H9 (cell line): Measurements from ENCODE around the gene CMTM4. TPM values are rescaled to one million over a fixed set of nuclear protein-coding genes. Genes with fewer than 3 reads are reported as not detected.

ENCODE experiments used
- DNase-seq: peaks from one replicate; pipeline ENCODE4 v3.0.0-alpha.2; 2017
- H2AFZ ChIP-seq: one replicate; pipeline ENCODE4 v1.6.1; 2013; ENCODE audit warnings: mild to moderate bottlenecking, low read length, control low read depth, moderate library complexity
- H2AK5ac ChIP-seq: 2 replicates; pipeline ENCODE4 v1.6.1; 2013; ENCODE audit warnings: low read length, control low read depth, mixed read lengths; ENCODE audit not compliant: insufficient read length
- H2BK120ac ChIP-seq: one replicate; pipeline ENCODE4 v1.6.1; 2013; ENCODE audit warnings: low read depth, mild to moderate bottlenecking, low read length, control low read depth, inconsistent platforms; ENCODE audit not compliant: poor library complexity, severe bottlenecking
- H2BK12ac ChIP-seq: 2 replicates; pipeline ENCODE4 v1.6.1; 2013; ENCODE audit warnings: low read length, control low read depth, mixed read lengths, low read depth; ENCODE audit not compliant: insufficient read length
- H2BK15ac ChIP-seq: 2 replicates; pipeline ENCODE4 v1.6.1; 2013; ENCODE audit warnings: low read depth, low read length, control low read depth
- H2BK20ac ChIP-seq: one replicate; pipeline ENCODE4 v1.6.1; 2013; ENCODE audit warnings: low read depth, mild to moderate bottlenecking, low read length, control low read depth, inconsistent platforms; ENCODE audit not compliant: poor library complexity, severe bottlenecking
- H2BK5ac ChIP-seq: 2 replicates; pipeline ENCODE4 v1.6.1; 2013; ENCODE audit warnings: low read length, control low read depth, mixed read lengths; ENCODE audit not compliant: insufficient read length
- H3K14ac ChIP-seq: 2 replicates; pipeline ENCODE4 v1.6.1; 2013; ENCODE audit warnings: low read length, control low read depth; ENCODE audit not compliant: insufficient read depth
- H3K18ac ChIP-seq: 2 replicates; pipeline ENCODE4 v1.6.1; 2013; ENCODE audit warnings: low read depth, mild to moderate bottlenecking, mixed read lengths, low read length, control low read depth; ENCODE audit not compliant: insufficient read length
- H3K23ac ChIP-seq: 2 replicates; pipeline ENCODE4 v1.6.1; 2013; ENCODE audit warnings: low read length, control low read depth, mixed read lengths, low read depth; ENCODE audit not compliant: insufficient read length
- H3K23me2 ChIP-seq: 2 replicates; pipeline ENCODE4 v1.6.1; 2013; ENCODE audit warnings: low read depth, mild to moderate bottlenecking, mixed read lengths, low read length, control low read depth; ENCODE audit not compliant: insufficient read length, poor library complexity, severe bottlenecking
- H3K27ac ChIP-seq: 2 replicates; pipeline ENCODE4 v1.5.1; 2013; ENCODE audit warnings: low read length, control low read depth, mixed read lengths, low read depth; ENCODE audit not compliant: insufficient read length
- H3K27me3 ChIP-seq: 2 replicates; pipeline ENCODE4 v1.6.1; 2013; ENCODE audit warnings: low read length, control low read depth, inconsistent platforms; ENCODE audit not compliant: insufficient read depth
- H3K4ac ChIP-seq: 2 replicates; pipeline ENCODE4 v1.6.1; 2013; ENCODE audit warnings: low read depth, mild to moderate bottlenecking, control low read depth, inconsistent platforms, low read length, moderate library complexity
- H3K4me1 ChIP-seq: 2 replicates; pipeline ENCODE4 v1.6.1; 2013; ENCODE audit warnings: low read length, control low read depth, inconsistent platforms; ENCODE audit not compliant: insufficient read depth
- H3K4me2 ChIP-seq: 2 replicates; pipeline ENCODE4 v1.6.1; 2013; ENCODE audit warnings: low read length, control low read depth, mixed read lengths; ENCODE audit not compliant: insufficient read length, insufficient read depth
- H3K56ac ChIP-seq: 2 replicates; pipeline ENCODE4 v1.6.1; 2013; ENCODE audit warnings: low read depth, mild to moderate bottlenecking, mixed read lengths, low read length, control low read depth; ENCODE audit not compliant: insufficient read length
- H3K79me1 ChIP-seq: 2 replicates; pipeline ENCODE4 v1.6.1; 2013; ENCODE audit warnings: low read depth, mild to moderate bottlenecking, moderate library complexity, low read length, control low read depth, inconsistent platforms; ENCODE audit not compliant: insufficient read depth, poor library complexity, severe bottlenecking
- H3K79me2 ChIP-seq: 2 replicates; pipeline ENCODE4 v1.6.1; 2013; ENCODE audit warnings: low read length, control low read depth, inconsistent platforms; ENCODE audit not compliant: insufficient read depth
- H3K9ac ChIP-seq: 2 replicates; pipeline ENCODE4 v1.6.1; 2013; ENCODE audit warnings: low read length, control low read depth, mixed read lengths; ENCODE audit not compliant: insufficient read length; ENCODE audit errors: extremely low read depth
- H3K9me3 ChIP-seq: one replicate; pipeline ENCODE4 v1.6.1; 2013; ENCODE audit warnings: low read depth, low read length, inconsistent platforms; ENCODE audit not compliant: control insufficient read depth
- H3T11ph ChIP-seq: one replicate; pipeline ENCODE4 v1.6.1; 2013; ENCODE audit warnings: mild to moderate bottlenecking, low read length, control low read depth, inconsistent platforms
- H4K20me1 ChIP-seq: one replicate; pipeline ENCODE4 v1.6.1; 2013; ENCODE audit not compliant: control insufficient read depth, insufficient read length, insufficient read depth
- H4K5ac ChIP-seq: 2 replicates; pipeline ENCODE4 v1.6.1; 2013; ENCODE audit warnings: low read depth, mild to moderate bottlenecking, mixed read lengths, low read length, control low read depth; ENCODE audit not compliant: insufficient read length
- H4K8ac ChIP-seq: replicated peaks from 2 replicates; pipeline ENCODE4 v1.6.1; 2013; ENCODE audit warnings: low read length, control low read depth, mixed read lengths, low read depth; ENCODE audit not compliant: insufficient read length
- H4K91ac ChIP-seq: 2 replicates; pipeline ENCODE4 v1.6.1; 2013; ENCODE audit warnings: low read depth, mild to moderate bottlenecking, moderate library complexity, mixed read lengths, low read length, control low read depth; ENCODE audit not compliant: insufficient read length
- H3K27ac Mint-ChIP-seq, 3 experiments: 2 replicates in 2 of 3; 3 replicates in 1 of 3; pipeline ENCODE4 v1.8.0; 2020 to 2021; ENCODE audit warnings: mixed read lengths in 3 of 3, mild to moderate bottlenecking in 1 of 3, moderate library complexity in 1 of 3
- H3K27me3 Mint-ChIP-seq: 2 replicates; pipeline ENCODE4 v1.8.0; 2021; ENCODE audit warnings: low read depth, mild to moderate bottlenecking, moderate library complexity, mixed read lengths
- H3K36me3 Mint-ChIP-seq, 3 experiments: 2 replicates in 2 of 3; 3 replicates in 1 of 3; pipeline ENCODE4 v1.8.0; 2020 to 2021; ENCODE audit warnings: low read depth in 3 of 3, mixed read lengths in 3 of 3; ENCODE audit not compliant: insufficient read depth in 1 of 3
- H3K4me1 Mint-ChIP-seq, 2 experiments: 2 replicates each; pipeline ENCODE4 v1.8.0; 2020; ENCODE audit warnings: mixed read lengths in 2 of 2
- H3K4me3 Mint-ChIP-seq, 2 experiments: 2 replicates in 1 of 2; 3 replicates in 1 of 2; pipeline ENCODE4 v1.8.0; 2020 to 2021; ENCODE audit warnings: mild to moderate bottlenecking in 2 of 2, mixed read lengths in 2 of 2, moderate library complexity in 1 of 2
- H3K9me3 Mint-ChIP-seq, 2 experiments: 2 replicates in 1 of 2; 3 replicates in 1 of 2; pipeline ENCODE4 v1.8.0; 2020; ENCODE audit warnings: mild to moderate bottlenecking in 2 of 2, mixed read lengths in 2 of 2, moderate library complexity in 1 of 2
- WGBS: extraction: QIAGEN DNeasy Blood & Tissue Kit; methylation state at CpG from one replicate; pipeline ENCODE4 v1.1.7; 2013; ENCODE audit warnings: missing lambda C conversion rate, low lambda C conversion rate, mixed read lengths; ENCODE audit not compliant: insufficient read length; ENCODE audit errors: extremely low coverage; 5-methylcytosine and 5-hydroxymethylcytosine counted together
- total RNA-seq: library from RNA; stranded (reverse); gene quantifications from 2 replicates; pipeline ENCODE4 v1.2.1, GENCODE V29; 2021
- TF ChIP-seq, protein P1 (sequence below): fragments of 200-600 bp; sonication (generic); conservative IDR thresholded peaks from 3 replicates; pipeline ENCODE4 v1.8.0; 2021; ENCODE audit warnings: antibody characterized with exemption, mild to moderate bottlenecking

Gene CMTM4
- total RNA-seq, 1 experiment from 2014 or later = 40.5 TPM

DNA sequence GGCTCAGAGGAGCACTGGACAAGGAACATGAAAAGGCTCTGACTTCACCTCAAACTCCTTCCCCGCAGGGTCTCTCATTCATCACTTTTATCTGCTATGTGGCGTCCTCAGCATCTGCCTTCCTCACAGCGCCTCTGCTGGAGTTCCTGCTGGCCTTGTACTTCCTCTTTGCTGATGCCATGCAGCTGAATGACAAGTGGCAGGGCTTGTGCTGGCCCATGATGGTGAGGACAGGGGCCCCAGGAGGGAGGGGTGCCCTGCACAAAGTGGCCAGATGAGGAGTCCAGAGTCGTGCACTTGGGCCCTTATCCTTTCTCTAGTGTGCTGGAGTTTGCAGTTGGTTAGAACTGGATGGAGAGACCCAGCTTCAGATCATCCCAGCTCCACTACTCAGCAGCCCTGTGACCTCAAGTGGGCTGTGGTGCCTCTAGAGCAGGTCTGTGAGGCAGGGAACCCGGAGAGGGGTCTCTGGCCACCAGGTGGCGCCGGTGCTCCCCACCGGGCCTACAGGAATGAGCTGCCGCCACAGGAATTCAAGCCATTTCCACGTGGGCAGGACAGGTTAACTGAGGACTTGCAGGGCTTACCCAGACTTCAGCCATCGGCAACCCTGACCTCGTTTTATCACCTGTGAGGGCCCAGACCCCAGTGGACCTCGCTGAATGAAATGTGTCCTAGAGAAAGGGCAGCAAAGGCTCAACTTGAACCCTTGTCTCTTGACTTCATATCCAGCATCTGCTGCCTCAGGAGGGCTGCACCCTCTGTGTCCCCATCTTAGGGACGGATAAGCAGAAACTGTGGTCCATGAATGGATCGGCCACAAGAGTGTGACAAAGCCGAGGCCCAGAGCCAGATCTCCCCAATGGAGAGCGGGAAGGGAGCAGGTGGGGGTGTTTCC is 88.1 kb downstream of the CMTM4 start:
- no peak overlapping the region for H2BK12ac ChIP-seq
- no peak overlapping the region for H2BK120ac ChIP-seq
- no peak overlapping the region for H3K4ac ChIP-seq
- Mint-ChIP-seq H3K36me3 (peaks cover 24 to 47% (median 39%) of the 10 kb centered on the region in 3 experiments; a peak in 6 of 7 replicates), H3K4me3 (no peak overlapping the region; a peak in 1 of 5 replicates), H3K27ac (peak overlapping the region in 1 of 3 experiments; percentile 77; a peak in 2 of 7 replicates), H3K27me3 (peaks cover 2% of the 10 kb centered on the region), H3K4me1 (peaks cover 20 to 32% of the 10 kb centered on the region in 2 experiments), H3K9me3 (no peaks in the 10 kb centered on the region; a peak in 1 of 5 replicates)
- no peak overlapping the region for H4K5ac ChIP-seq
- DNase-seq = peak; percentile 94
- H3T11ph ChIP-seq = no peak overlapping the region
- no peak overlapping the region for H4K8ac ChIP-seq
- H4K91ac ChIP-seq = no peak overlapping the region
- H3K18ac ChIP-seq = no peak overlapping the region
- TF ChIP-seq, protein P1, sequence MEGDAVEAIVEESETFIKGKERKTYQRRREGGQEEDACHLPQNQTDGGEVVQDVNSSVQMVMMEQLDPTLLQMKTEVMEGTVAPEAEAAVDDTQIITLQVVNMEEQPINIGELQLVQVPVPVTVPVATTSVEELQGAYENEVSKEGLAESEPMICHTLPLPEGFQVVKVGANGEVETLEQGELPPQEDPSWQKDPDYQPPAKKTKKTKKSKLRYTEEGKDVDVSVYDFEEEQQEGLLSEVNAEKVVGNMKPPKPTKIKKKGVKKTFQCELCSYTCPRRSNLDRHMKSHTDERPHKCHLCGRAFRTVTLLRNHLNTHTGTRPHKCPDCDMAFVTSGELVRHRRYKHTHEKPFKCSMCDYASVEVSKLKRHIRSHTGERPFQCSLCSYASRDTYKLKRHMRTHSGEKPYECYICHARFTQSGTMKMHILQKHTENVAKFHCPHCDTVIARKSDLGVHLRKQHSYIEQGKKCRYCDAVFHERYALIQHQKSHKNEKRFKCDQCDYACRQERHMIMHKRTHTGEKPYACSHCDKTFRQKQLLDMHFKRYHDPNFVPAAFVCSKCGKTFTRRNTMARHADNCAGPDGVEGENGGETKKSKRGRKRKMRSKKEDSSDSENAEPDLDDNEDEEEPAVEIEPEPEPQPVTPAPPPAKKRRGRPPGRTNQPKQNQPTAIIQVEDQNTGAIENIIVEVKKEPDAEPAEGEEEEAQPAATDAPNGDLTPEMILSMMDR = peak; percentile 96
- peaks cover 11% of the 10 kb centered on the region for H3K23me2 ChIP-seq
- H3K14ac ChIP-seq = no peak overlapping the region
- H3K23ac ChIP-seq = no peak overlapping the region
- H2BK5ac ChIP-seq = no peak overlapping the region
- H3K79me2 ChIP-seq = no peaks in the 10 kb centered on the region
- no peak overlapping the region for H3K9ac ChIP-seq
- no peak overlapping the region for H3K56ac ChIP-seq
- H2AK5ac ChIP-seq = no peak overlapping the region
- no peaks in the 10 kb centered on the region for H3K4me1 ChIP-seq
- H3K27me3 ChIP-seq = no peaks in the 10 kb centered on the region
- no peaks in the 10 kb centered on the region for H4K20me1 ChIP-seq
- no peak overlapping the region for H2AFZ ChIP-seq
- no peak overlapping the region for H2BK15ac ChIP-seq
- H3K9me3 ChIP-seq = no peaks in the 10 kb centered on the region
- WGBS = no CpG with 5 or more reads among the region's 17 CpGs
- H3K4me2 ChIP-seq = no peak overlapping the region
- no peak overlapping the region for H3K27ac ChIP-seq
- H2BK20ac ChIP-seq = no peak overlapping the region
- H3K79me1 ChIP-seq = no peaks in the 10 kb centered on the region
